ENCODE results near the gene LLPH. TPM values are rescaled to one million over a fixed set of nuclear protein-coding genes. Genes with fewer than 3 reads are reported as not detected.
A peak's percentile ranks its signal among the peaks of the same experiment; 100 is the strongest.

Gene LLPH
- total and polyA plus RNA-seq, 8 donors, result 0.29 to 28.1 (median 13.2) TPM

DNA sequence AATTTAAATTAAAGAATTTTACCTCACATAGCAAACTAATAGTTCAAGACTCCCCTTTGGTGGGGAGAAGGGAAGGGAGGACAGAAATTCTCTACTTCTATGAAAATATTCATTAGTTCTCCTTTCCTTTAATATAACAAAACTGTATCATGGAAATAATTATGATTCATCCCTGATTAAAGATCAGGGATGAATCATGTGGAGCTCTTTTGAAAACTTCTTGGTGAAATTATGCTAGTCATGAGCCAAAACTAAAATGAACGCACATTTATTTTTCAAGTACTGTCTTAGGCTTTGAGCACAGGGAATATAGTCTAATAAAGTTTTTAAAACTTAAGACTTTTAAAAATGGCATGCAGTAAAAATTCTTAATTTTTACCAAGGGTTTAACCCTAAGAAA is 22.2 kb upstream of the LLPH start:
- DNase-seq, result no peak
- 65 to 86% (median 84%) methylated on average over 1 of the region's 1 CpG for WGBS, 5 donors

GRCh38 chr12:66149702-66150398 is 19.3 kb upstream of the LLPH start:
- 55 to 73% (median 59%) methylated on average over 5 of the region's 5 CpGs for WGBS, 5 donors
- peak; percentile 43 to 74 for DNase-seq
- TF ChIP-seq CTCF (IDR thresholded peaks at IDR 0.05) (peak in 1 of 7 experiments; percentile 14), POLR2AphosphoS5 (IDR thresholded peaks at IDR 0.05) (peak in 2 of 3 donors; percentile 6 to 34), POLR2A (IDR thresholded peaks at IDR 0.05) (no peak), EP300 (IDR thresholded peaks at IDR 0.05) (no peak)
- intact Hi-C loops (cut with DNase I; ENCODE audit: low total_unique reads), result loop anchor here (10.0 kb wide), 1 partner anchor 85 kb away; no protein-coding TSS in a partner anchor
- Histone ChIP-seq H3K27ac (peak overlapping the region in 3 of 5 donors; percentile 52 to 58 (median 54)), H3K9me3 (no peaks in the 10 kb centered on the region), H3K4me3 (no peak overlapping the region), H3K4me1 (peaks cover under 1 to 42% (median 14%) of the 10 kb centered on the region in 4 donors), H3K27me3 (no peaks in the 10 kb centered on the region), H3K36me3 (peaks cover 0 to 53% (median 35%) of the 10 kb centered on the region in 4 donors)

More for the DNA sequence above, 22.2 kb upstream of the LLPH start:
- H3K36me3 ChIP-seq, result peaks cover 0 to 43% (median 30%) of the 10 kb centered on the region in 4 donors
- H3K27ac ChIP-seq, result peak overlapping the region in 2 of 5 donors; percentile 0 to 24
- peaks cover 0 to 56% (median 12%) of the 10 kb centered on the region in 4 donors for H3K4me1 ChIP-seq
- no peaks in the 10 kb centered on the region for H3K9me3 ChIP-seq
- no peak overlapping the region for H3K4me3 ChIP-seq
- intact Hi-C loops (cut with DNase I; ENCODE audit: low total_unique reads), result no loop called here
- TF ChIP-seq POLR2AphosphoS5 (IDR thresholded peaks at IDR 0.05), result no peak
- no peak for TF ChIP-seq POLR2A (IDR thresholded peaks at IDR 0.05)
- TF ChIP-seq CTCF (IDR thresholded peaks at IDR 0.05), result no peak
- no peak for TF ChIP-seq EP300 (IDR thresholded peaks at IDR 0.05)
- no peaks in the 10 kb centered on the region for H3K27me3 ChIP-seq

DNA sequence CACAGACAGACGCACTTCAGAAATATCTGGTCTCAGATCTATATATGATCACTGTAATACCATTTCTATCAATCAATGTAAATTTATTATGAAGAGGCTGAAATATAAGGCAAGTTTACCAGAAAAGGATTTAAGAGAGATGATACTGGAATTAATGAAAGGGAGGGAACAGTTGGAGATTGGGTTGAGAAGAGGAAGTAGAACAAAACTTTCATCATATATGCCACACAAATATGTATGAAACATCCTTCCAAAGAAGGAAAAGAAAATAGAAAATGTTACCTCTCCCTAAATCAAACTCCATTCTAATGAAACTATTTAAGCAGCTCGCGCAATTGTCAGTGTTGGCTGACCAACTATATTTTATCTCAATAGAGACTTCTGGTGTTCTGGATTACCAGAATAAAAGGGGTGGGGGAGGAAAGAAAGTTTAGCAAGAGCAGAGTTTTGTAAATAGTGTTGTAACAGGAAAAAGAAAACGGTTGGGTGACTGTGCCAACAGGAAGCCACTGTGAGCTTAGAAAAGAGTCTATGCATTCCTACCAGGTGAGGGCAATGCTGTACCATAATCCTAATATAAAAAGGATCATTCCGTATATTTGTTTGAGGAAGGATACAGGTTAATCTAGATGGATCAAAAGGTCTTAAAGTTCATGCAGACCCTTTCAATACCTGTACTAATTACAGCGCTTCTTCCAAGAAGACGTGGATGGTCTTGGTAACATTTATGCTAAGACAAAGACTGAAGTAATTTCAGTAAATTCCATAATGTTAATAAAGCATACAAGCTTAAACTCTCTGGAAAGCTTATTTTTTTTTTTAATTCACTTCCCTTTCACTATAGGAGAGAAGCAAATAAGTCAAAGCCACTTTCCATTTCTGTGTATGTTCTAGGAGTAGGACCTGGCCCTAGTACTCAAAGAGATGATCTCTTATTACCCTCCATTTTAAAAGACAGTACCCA is 14.5 kb upstream of the LLPH start:
- peaks cover 0 to 75% (median 61%) of the 10 kb centered on the region in 4 donors for H3K36me3 ChIP-seq

More for the DNA sequence above, 14.5 kb upstream of the LLPH start:
- Histone ChIP-seq H3K27me3 (no peaks in the 10 kb centered on the region), H3K27ac (peak overlapping the region in 4 of 5 donors; percentile 5 to 85 (median 62)), H3K4me3 (no peak overlapping the region), H3K9me3 (peaks cover 0 to 18% (median 15%) of the 10 kb centered on the region in 4 donors), H3K4me1 (peaks cover 8 to 46% (median 10%) of the 10 kb centered on the region in 4 donors)
- 29 to 38% (median 37%) methylated on average over 7 of the region's 7 CpGs for WGBS, 5 donors
- intact Hi-C loops (cut with DNase I; ENCODE audit: low total_unique reads), result loop anchor here (10.0 kb wide), 1 partner anchor 90 kb away; no protein-coding TSS in a partner anchor
- DNase-seq, result peak; percentile 65 to 84
- TF ChIP-seq POLR2AphosphoS5 (IDR thresholded peaks at IDR 0.05) (peak; percentile 42 to 83 (median 54)), CTCF (IDR thresholded peaks at IDR 0.05) (peak in 5 of 7 experiments; percentile 24 to 78 (median 57)), POLR2A (IDR thresholded peaks at IDR 0.05) (no peak), EP300 (IDR thresholded peaks at IDR 0.05) (no peak)

Data from stomach (tissue), 9 donors.